Adrenal gland (tissue), 5 donors: ENCODE results near the gene PDK1.

ENCODE experiments used
- CTCF ChIP-seq, 6 experiments: fragments of 450-650 bp in 4 of 6; fragments of 200-600 bp in 2 of 6; sonication (generic) in 1 of 6; IDR thresholded peaks; 1 replicate in 5 of 6; 2 replicates in 1 of 6; pipeline versions ENCODE4 v1.5.1 to v1.8.0; 2016 to 2021; ENCODE audit warnings: antibody characterized with exemption in 6 of 6, mild to moderate bottlenecking in 2 of 6, moderate library complexity in 1 of 6
- POLR2A ChIP-seq, 2 donors: fragments of 450-650 bp; IDR thresholded peaks; one replicate each; pipeline ENCODE4 v1.6.1; 2017; ENCODE audit warnings: antibody characterized with exemption in 2 of 2, mild to moderate bottlenecking in 2 of 2, moderate library complexity in 1 of 2
- donor health status: DM: no; HTN: no; CAD: no.

GRCh38 chr2:172507199-172507598, 48.7 kb upstream of the PDK1 start:
- TF ChIP-seq CTCF (IDR thresholded peaks at IDR 0.05) (no peak), POLR2A (IDR thresholded peaks at IDR 0.05) (no peak)
